GM19463 (cell line): ENCODE data around the gene ADAM12.
"Not testable (repeated sequence)": the region's sequence is repeated elsewhere in the genome, so short reads cannot be mapped to it uniquely, and the experiment has no call there.

Source experiments
- ATAC-seq: cut with Tn5 transposase; IDR thresholded peaks from one replicate; pipeline ENCODE4 v1.9.1; 2021; ENCODE audit warnings: mild to moderate bottlenecking, moderate library complexity; ENCODE audit not compliant: unreplicated experiment

Gene ADAM12

DNA sequence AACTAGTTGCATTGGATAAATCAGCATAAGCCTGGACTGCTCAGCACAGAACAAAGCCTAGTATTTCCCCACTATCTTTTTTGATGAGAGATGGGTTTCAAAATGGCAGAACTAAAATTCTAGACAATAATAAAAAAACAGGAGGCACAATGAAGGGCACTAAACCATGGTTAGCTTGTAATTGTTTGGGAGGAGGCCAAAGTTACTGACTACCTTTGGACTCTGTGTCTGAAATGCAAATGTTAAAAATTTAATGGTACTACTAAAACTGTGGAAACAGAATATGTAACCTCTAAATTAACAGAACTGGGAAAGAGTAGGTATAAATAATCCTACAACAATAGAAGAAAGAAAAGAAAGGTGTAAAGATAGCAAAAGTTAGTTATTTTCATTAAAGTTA, 13.0 kb downstream of the ADAM12 start:
- no peak for ATAC-seq

GRCh38 chr10:126374435-126374834, 13.8 kb downstream of the ADAM12 start:
- ATAC-seq, result no peak

DNA sequence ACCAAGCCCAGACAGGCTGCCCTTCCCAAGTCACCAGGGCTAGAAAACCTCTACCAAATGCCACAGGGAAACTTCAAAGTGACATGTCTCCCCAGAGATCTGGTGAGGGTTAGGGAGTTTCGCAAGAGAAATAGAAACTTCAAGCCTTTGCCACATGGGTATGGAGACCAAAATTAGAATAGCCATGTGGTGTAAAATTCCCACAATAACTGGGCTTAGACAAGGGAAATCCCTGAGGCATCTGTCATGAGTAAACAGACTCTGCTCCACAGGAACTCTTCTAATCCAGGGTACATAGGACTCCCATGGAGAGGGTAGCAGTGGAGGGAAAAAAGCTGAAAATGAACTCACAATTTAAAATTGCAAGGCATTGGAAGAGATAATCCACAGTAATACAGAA, 14.3 kb downstream of the ADAM12 start:
- ATAC-seq, result no peak

DNA sequence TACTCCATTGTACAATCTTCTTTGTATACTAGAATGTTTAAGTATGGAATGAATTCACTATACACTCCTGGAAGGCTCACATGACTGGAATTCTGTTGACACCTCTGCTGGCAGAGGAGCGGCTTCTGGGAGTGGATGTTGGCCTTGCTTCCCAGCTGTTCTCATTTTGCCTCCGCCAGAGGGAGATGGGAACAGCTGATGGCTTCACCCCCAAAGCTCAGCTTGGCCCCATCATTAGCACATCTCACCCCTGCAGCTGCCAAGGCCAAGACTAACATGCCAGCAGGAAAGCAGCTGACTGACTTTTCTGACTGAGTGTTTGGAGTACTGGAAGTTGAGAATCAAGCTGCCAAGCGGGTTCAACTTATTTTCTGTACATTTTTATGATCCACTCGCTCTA, 15.1 kb downstream of the ADAM12 start:
- no peak for ATAC-seq

- no peak for ATAC-seq
Measured at GRCh38 chr10:126372396-126372795, 15.9 kb downstream of the ADAM12 start.

GRCh38 chr10:126369125-126369710, 19.1 kb downstream of the ADAM12 start:
- ATAC-seq, result no peak

DNA sequence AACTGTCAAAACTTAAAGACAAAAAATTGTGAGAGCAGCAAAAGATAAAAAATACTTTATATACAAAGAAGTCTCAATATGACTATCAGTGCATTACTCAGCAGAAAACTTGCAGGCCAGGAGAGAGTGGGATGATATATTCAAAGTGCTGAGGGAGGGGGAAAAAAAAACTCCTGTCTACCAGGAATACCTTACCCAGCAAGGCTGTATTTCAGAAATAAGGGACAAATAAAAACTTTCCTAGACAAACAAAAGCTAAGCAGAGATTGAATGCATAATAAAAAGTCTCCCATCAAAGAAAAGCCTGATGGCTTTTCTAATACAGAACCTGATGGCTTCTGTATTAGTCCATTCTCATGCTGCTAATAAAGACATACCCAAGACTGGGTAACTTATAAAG, 31.1 kb downstream of the ADAM12 start:
- ATAC-seq, result no peak

DNA sequence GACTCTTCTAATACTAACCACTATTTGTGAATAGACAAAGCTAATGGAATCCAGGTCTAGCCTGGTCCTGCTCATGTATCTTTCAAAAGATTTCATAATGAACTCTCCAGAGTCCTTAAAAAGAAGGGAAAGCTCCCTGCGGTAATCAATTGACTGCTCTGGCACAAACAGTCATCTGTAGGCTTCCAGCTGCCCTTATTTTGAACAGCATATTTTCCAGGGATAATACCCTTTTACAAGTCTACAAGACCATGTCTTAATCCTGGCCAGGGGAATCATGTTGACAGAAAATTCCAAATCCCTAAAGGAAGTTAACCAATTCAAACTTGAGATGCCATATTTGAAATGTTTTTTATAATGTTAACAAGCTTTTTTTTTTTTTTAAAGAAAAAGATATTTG, 34.6 kb downstream of the ADAM12 start:
- no peak for ATAC-seq

DNA sequence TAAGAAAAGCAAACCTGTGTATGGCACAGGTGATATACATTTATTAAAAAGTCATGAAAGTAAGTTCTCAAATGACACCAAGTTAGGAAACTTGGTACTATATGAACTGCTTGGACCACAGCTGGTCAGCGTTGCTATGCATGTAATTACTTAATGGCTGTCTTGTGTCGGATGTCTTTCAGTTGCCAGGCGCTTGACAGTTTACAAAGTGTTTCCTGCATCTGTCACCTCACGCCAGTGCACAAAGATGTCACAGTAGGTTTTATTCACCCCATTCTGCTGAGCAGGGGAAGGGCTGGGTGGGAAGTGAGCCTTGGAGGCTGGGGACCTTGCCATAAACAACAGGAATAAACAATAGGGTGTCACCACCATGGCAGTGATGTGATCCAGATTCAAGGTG, 35.8 kb downstream of the ADAM12 start:
- ATAC-seq, result no peak

DNA sequence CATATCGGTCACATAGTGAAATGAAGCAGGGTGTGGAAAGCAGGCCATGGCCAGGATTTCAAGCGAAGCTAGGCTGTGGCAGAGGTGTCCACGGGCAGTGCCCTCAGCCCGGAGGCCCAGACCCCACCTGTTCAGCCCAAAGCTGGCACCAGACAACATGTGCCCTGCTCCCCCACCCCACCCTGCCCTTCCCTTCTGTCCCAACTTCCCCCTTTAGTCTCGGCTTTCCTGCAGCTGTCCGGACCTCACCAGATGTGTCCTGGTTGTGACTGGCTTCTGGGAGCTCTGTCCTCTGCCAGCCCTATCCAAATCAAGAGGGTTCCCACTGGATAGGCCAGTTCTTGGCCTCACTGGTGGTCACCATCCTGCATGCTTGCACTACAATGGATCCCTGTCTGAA, 37.3 kb downstream of the ADAM12 start:
- ATAC-seq, result no peak

GRCh38 chr10:126350216-126350992, 37.9 kb downstream of the ADAM12 start:
- ATAC-seq, result no peak

GRCh38 chr10:126349676-126350075, 38.6 kb downstream of the ADAM12 start:
- no peak for ATAC-seq

DNA sequence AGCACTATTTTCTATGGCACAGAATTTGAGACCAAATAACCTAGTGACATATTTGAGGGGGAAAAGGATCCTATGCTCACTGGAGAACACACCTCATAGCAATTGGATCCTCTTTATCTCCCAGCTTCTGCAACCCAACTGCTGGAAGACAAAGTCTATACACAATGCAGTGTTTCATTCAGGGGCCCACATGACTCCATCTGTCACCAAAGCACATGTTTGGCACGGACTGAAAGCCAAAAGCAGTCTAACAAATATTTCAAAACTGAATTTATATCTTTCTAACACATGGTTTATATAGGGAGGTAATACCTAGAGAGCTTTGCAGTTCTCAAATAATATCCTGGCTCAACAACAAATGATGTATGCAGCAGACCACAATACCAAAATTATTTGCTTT, 39.2 kb downstream of the ADAM12 start:
- ATAC-seq, result no peak

- not testable (repeated sequence) for ATAC-seq
Measured at GRCh38 chr10:126343496-126343895, 44.8 kb downstream of the ADAM12 start.

DNA sequence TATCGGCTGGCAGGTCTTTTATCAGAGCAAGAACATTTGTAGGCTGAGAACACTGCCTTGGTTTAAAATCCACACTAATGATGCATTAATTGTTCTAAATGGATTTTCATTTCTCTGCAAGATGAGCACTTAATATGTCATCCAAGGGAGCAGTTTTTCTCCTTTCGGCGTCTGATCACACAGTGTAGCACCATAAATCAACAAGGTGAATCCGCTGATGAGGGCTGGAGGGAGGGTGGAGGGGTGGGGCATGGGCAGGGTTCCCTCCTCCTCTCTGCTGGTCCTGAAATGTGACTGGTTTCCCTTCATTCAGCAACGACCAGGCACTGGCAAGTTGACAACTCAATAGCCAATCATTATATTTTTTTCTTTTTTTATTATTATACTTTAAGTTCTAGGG, 45.6 kb downstream of the ADAM12 start:
- ATAC-seq, result no peak

DNA sequence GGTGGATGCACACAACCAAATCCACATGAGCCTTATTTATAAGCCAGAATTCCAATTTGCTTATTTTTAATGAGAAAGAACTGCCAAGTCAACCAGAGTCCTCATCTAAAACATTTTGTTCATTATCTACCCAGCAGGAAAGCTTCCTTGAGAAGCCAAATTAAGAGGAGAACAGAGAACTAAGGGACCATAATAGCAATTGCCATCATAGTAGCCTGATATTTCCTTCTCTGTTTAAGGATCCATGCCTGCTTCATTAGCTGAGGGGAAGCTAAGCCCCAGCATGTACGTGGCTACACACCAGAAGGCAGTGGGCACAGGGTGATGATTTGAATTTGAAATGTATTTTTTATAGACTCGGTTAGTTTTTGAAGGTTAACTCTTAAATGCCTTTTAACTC, 46.8 kb downstream of the ADAM12 start:
- ATAC-seq, result no peak

DNA sequence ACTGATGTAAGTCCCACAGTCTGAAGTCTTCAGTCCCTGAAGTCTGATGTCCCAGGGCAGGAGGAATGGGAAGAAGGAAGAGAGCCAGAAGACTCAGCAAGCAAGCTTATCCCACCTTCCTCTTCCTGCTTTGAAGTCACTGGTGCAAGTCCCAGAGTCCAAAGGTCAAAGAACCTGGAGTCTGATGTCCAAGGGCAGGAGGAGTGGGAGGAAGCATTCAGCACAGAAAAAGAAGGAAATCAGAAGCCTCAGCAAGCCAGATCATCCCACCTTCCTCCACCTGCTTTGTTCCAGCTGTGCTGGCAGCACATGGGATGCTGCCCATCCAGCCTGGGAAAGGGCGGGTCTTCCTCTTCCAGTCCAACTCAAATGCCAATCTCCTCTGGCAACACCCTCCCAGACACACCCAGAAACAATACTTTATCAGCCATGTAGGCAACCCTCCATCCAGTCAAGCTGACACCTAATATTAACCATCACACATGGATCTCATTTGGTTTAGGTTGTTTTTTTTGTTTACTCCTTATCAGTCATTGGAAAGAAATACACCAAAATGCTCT, 50.9 kb downstream of the ADAM12 start:
- no peak for ATAC-seq

DNA sequence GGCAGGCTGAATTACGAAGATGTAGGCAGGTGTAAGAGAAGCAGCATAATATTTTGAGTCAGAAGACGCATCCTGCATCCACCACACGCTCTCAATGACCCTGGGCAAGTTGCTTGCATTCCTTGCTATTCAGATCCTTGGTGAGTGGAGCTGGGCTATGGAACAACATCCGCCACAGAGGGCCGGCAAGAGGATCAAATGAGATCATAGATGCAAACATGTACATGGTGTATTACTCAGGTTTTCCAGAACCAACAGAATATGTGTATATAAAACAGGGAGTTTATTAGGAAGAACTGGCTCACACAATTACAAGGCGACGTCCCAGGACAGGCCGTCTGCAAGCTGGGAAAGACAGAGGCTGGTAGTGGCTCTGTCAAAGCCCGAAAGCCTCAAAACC, 51.5 kb downstream of the ADAM12 start:
- no peak for ATAC-seq

GRCh38 chr10:126334272-126334671, 54.0 kb downstream of the ADAM12 start:
- no peak for ATAC-seq

DNA sequence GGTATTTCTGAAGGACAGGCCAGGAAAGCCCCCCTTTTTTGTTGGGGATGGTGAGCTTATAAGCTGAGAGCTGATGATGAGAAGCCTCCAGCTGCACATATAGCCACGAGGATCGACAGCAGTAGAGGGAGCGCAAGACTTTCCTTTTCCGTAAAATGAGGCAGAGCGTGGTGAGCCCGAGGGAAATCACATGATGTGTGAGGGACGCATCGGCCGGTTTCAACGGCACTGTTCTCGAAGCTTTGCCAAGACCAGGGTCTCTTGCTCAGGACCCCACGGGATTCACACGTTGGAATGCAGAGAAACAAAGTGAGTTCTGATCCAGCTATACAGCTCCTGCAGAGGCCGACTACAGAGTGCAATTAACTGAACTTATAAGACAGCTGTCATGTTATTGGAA, 55.7 kb downstream of the ADAM12 start:
- ATAC-seq, result no peak

DNA sequence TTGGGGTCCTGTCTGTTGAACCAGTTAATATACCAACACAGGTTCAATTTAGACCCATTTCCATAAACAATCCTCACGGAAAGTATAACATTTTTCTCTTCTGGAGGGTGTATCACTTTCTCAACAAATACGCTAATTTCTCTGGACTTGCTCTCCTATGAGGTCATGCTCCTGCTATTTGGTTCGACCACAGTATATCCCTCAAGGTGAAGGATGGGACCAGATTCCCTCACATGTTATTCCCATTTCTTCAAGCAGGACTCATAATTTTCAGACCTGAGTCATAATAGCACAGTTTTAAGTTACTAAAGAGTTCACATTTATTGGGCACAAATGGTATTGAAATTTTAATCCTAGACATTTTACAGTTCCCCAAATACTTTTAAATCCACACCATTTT, 57.2 kb downstream of the ADAM12 start:
- ATAC-seq, result no peak

DNA sequence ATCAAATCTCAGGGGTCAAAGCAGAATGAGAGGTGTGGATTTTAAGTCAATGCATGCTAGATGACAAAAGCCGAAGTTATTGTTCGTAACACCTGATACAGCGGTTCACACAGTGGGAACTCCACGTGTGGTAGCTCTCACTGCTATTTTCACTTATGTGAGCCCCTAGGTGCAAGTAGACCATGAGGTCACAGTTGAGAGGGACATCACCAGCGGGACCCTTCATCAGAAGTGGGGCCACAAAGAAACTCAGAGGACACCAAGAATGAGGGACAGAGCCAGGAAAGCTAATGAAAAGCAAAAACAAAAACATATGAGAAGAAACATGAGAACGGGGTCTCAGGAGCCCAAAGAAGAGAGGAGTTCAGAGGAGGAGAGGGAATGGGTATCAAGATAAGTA, 63.5 kb downstream of the ADAM12 start:
- ATAC-seq, result no peak

- no peak for ATAC-seq
Measured at GRCh38 chr10:126321440-126321839, 66.8 kb downstream of the ADAM12 start.
